Breast epithelium (tissue), 4 donors: ENCODE results near the gene UMAD1. TPM values are rescaled to one million over a fixed set of nuclear protein-coding genes. Genes with fewer than 3 reads are reported as not detected.
A peak's percentile ranks its signal among the peaks of the same experiment; 100 is the strongest.

Experiments used
- DNase-seq, 2 donors: peaks; one replicate each; pipeline ENCODE4 v3.0.0-alpha.2; 2019; ENCODE audit warnings: low spot score in 2 of 2
- H3K27ac ChIP-seq, 2 donors: fragments of 200-600 bp; sonication (generic) in 1 of 2; one replicate each; pipeline ENCODE4 v1.5.1; 2016 to 2019; ENCODE audit warnings: mild to moderate bottlenecking in 1 of 2
- H3K27me3 ChIP-seq, 2 donors: fragments of 200-600 bp; sonication (generic) in 1 of 2; one replicate each; pipeline versions ENCODE4 v1.5.1 to v1.6.0; 2017 to 2019; ENCODE audit warnings: control low read depth in 1 of 2, mild to moderate bottlenecking in 1 of 2
- H3K36me3 ChIP-seq: fragments of 200-600 bp; one replicate; pipeline ENCODE4 v1.5.1; 2019
- H3K4me1 ChIP-seq, 2 donors: fragments of 200-600 bp; sonication (generic); one replicate each; pipeline ENCODE4 v1.5.1; 2016 to 2019; ENCODE audit warnings: control low read depth in 1 of 2
- H3K4me3 ChIP-seq, 3 donors: fragments of 200-600 bp; sonication (generic); 1 replicate in 2 of 3; 2 replicates in 1 of 3; pipeline ENCODE4 v1.5.1; 2016 to 2019; ENCODE audit warnings: mild to moderate bottlenecking in 3 of 3, moderate library complexity in 2 of 3
- H3K9me3 ChIP-seq, 2 donors: fragments of 200-600 bp; sonication (generic) in 1 of 2; one replicate each; pipeline ENCODE4 v1.5.1; 2016 to 2019; ENCODE audit warnings: control low read depth in 1 of 2
- CTCF ChIP-seq, 3 donors: fragments of 450-650 bp; IDR thresholded peaks; one replicate each; pipeline ENCODE4 v1.5.1; 2016 to 2017; ENCODE audit warnings: antibody characterized with exemption in 3 of 3, mild to moderate bottlenecking in 3 of 3, moderate library complexity in 3 of 3
- POLR2A ChIP-seq: fragments of 450-650 bp; IDR thresholded peaks from one replicate; pipeline ENCODE4 v1.6.1; 2016; ENCODE audit warnings: antibody characterized with exemption, mild to moderate bottlenecking, moderate library complexity
- POLR2AphosphoS5 ChIP-seq, 3 donors: sonication (generic); formaldehyde crosslinking; IDR thresholded peaks; one replicate each; pipeline ENCODE4 v1.6.1; 2017; ENCODE audit warnings: antibody characterized with exemption in 3 of 3
- intact Hi-C: fragments of 100-400 bp; cut with DNase I; formaldehyde crosslinking; loops from one replicate; pipeline ENCODE4 v1.15.1; 2023; ENCODE audit warnings: low total_unique reads
- total RNA-seq, 3 donors: library from RNA; depleted of rRNA; stranded (reverse); fragments of >200 nt; gene quantifications; one replicate each; pipeline ENCODE4 v1.1.0, GENCODE V29; 2016

UMAD1 gene
- total RNA-seq, 3 donors from 2014 or later, result 13.6 to 25.6 (median 17.7) TPM

GRCh38 chr7:7713730-7714129, 73.2 kb downstream of the UMAD1 start:
- no peaks in the 10 kb centered on the region for H3K9me3 ChIP-seq
- no peaks in the 10 kb centered on the region for H3K27me3 ChIP-seq
- no peaks in the 10 kb centered on the region for H3K4me1 ChIP-seq
- DNase-seq, result no peak
- H3K27ac ChIP-seq, result no peak overlapping the region
- TF ChIP-seq CTCF (IDR thresholded peaks at IDR 0.05) (no peak), POLR2AphosphoS5 (IDR thresholded peaks at IDR 0.05) (no peak), POLR2A (no peak)
- intact Hi-C loops, result no loop called here
- no peak overlapping the region for H3K4me3 ChIP-seq
- H3K36me3 ChIP-seq, result no peaks in the 10 kb centered on the region

GRCh38 chr7:7718492-7718891, 77.9 kb downstream of the UMAD1 start, which contains the start of gene RPA3:
TSS of gene RPA3 (minus strand) at chr7:7718607. CDS start at chr7:7640418, 78,189 bp downstream.
- H3K36me3 ChIP-seq, result no peaks in the 10 kb centered on the region
- no peaks in the 10 kb centered on the region for H3K4me1 ChIP-seq
- H3K27me3 ChIP-seq, result no peaks in the 10 kb centered on the region
- DNase-seq, result no peak
- TF ChIP-seq POLR2A, result no peak
- TF ChIP-seq POLR2AphosphoS5 (IDR thresholded peaks at IDR 0.05), result no peak
- no peak for TF ChIP-seq CTCF (IDR thresholded peaks at IDR 0.05)
- H3K27ac ChIP-seq, result no peak within 1 kb of the TSS
- H3K9me3 ChIP-seq, result no peaks in the 10 kb centered on the region
- intact Hi-C loops, result loop anchor here (5.0 kb wide), 1 partner anchor 244 kb away; no protein-coding TSS in a partner anchor
- H3K4me3 ChIP-seq, result no peak within 1 kb of the TSS

- H3K27me3 ChIP-seq, result no peaks in the 10 kb centered on the region
- no peaks in the 10 kb centered on the region for H3K36me3 ChIP-seq
- peak in 1 of 2 donors; percentile 37 for DNase-seq
- no peak overlapping the region for H3K4me3 ChIP-seq
- no peaks in the 10 kb centered on the region for H3K9me3 ChIP-seq
- H3K27ac ChIP-seq, result no peak overlapping the region
- intact Hi-C loops, result loop anchor here (5.0 kb wide), 1 partner anchor 243 kb away; no protein-coding TSS in a partner anchor
- no peak for TF ChIP-seq CTCF (IDR thresholded peaks at IDR 0.05)
- peak in 1 of 3 donors; percentile 44 for TF ChIP-seq POLR2AphosphoS5 (IDR thresholded peaks at IDR 0.05)
- H3K4me1 ChIP-seq, result no peaks in the 10 kb centered on the region
These were observed 78.7 kb downstream of the UMAD1 start for GRCh38 chr7:7719236-7719635.

- no peak overlapping the region for H3K27ac ChIP-seq
- no peaks in the 10 kb centered on the region for H3K9me3 ChIP-seq
- no peak for DNase-seq
- H3K4me3 ChIP-seq, result no peak overlapping the region
- intact Hi-C loops, result no loop called here
- TF ChIP-seq POLR2AphosphoS5 (IDR thresholded peaks at IDR 0.05), result no peak
- no peak for TF ChIP-seq POLR2A
- no peak for TF ChIP-seq CTCF (IDR thresholded peaks at IDR 0.05)
- no peaks in the 10 kb centered on the region for H3K36me3 ChIP-seq
- no peaks in the 10 kb centered on the region for H3K4me1 ChIP-seq
- no peaks in the 10 kb centered on the region for H3K27me3 ChIP-seq
These were observed 79.6 kb downstream of the UMAD1 start for GRCh38 chr7:7720193-7720592.

- no peak for TF ChIP-seq POLR2A
- TF ChIP-seq CTCF (IDR thresholded peaks at IDR 0.05), result no peak
- TF ChIP-seq POLR2AphosphoS5 (IDR thresholded peaks at IDR 0.05), result no peak
- no peak for DNase-seq
- no peaks in the 10 kb centered on the region for H3K4me1 ChIP-seq
- intact Hi-C loops, result no loop called here
- no peak overlapping the region for H3K27ac ChIP-seq
- H3K27me3 ChIP-seq, result no peaks in the 10 kb centered on the region
- H3K36me3 ChIP-seq, result no peaks in the 10 kb centered on the region
- H3K4me3 ChIP-seq, result no peak overlapping the region
- no peaks in the 10 kb centered on the region for H3K9me3 ChIP-seq
These were observed 80.4 kb downstream of the UMAD1 start for GRCh38 chr7:7720750-7721621.
